ENCODE measurements around the gene ASB2. TPM values are rescaled to one million over a fixed set of nuclear protein-coding genes. Genes with fewer than 3 reads are reported as not detected.
A peak's percentile ranks its signal among the peaks of the same experiment; 100 is the strongest.

ASB2 gene
- total RNA-seq, 2 experiments from 2014 or later: 116 to 177 TPM

- CTCF ChIA-PET: interaction anchor here (0.6 to 2.0 kb wide), 4 partner anchors 10 to 342 kb away, joined by 3 to 12 read pairs (median 4); no protein-coding TSS in a partner anchor
- Mint-ChIP-seq H3K36me3 (no peaks in the 10 kb centered on the region), H3K9me3 (ENCODE audit: low read depth) (no peaks in the 10 kb centered on the region), H3K27ac (no peak overlapping the region), H3K4me3 (no peak overlapping the region), H3K4me1 (no peaks in the 10 kb centered on the region), H3K27me3 (peaks cover 4% of the 10 kb centered on the region)
- ATAC-seq (no peak), DNase-seq (no peak)
Measured at GRCh38 chr14:93923626-93924025, 52.7 kb downstream of the ASB2 start.

- Mint-ChIP-seq H3K27ac (no peak overlapping the region), H3K4me1 (no peaks in the 10 kb centered on the region), H3K4me3 (no peak overlapping the region), H3K36me3 (no peaks in the 10 kb centered on the region), H3K27me3 (peaks cover 4% of the 10 kb centered on the region), H3K9me3 (ENCODE audit: low read depth) (no peaks in the 10 kb centered on the region)
- ATAC-seq (no peak), DNase-seq (no peak)
- CTCF ChIA-PET: no interaction called here
Measured at GRCh38 chr14:93921001-93921806, 55.2 kb downstream of the ASB2 start.

- H3K27me3 Mint-ChIP-seq: peaks cover 4% of the 10 kb centered on the region
- CTCF ChIA-PET: interaction anchor here (0.6 to 4.5 kb wide), 2 partner anchors 23 to 556 kb away, joined by 4 to 20 read pairs; no protein-coding TSS in a partner anchor
- no peak overlapping the region for H3K27ac Mint-ChIP-seq
- ATAC-seq: no peak
- no peak for DNase-seq
- peaks cover 15% of the 10 kb centered on the region for H3K4me1 Mint-ChIP-seq
- peaks cover 6% of the 10 kb centered on the region for H3K36me3 Mint-ChIP-seq
- peaks cover 5% of the 10 kb centered on the region for H3K9me3 Mint-ChIP-seq (ENCODE audit: low read depth)
- no peak overlapping the region for H3K4me3 Mint-ChIP-seq
Measured at GRCh38 chr14:93917141-93917540, 59.2 kb downstream of the ASB2 start.

DNA sequence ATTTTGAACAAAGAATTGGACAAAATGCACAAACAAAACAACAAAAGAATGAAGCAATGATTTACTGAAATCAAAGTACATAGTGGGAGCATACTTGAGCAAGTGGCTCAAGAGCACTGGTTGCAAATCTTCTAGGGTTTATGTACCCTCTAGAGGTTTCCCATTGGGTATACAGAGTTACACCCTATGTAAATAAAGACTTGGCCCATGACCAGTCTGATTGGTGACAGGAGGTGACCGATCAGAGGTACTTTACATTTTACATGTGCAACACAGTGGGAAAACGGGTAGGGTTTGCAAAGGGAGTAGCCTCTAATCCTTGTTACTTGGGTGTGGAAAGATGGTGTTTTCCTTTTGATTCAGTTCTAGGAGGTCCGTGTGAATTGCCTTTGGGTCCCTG, 59.9 kb downstream of the ASB2 start:
- Mint-ChIP-seq H3K36me3 (peaks cover 6% of the 10 kb centered on the region), H3K9me3 (ENCODE audit: low read depth) (peaks cover 5% of the 10 kb centered on the region), H3K27me3 (peaks cover 4% of the 10 kb centered on the region), H3K4me3 (no peak overlapping the region), H3K4me1 (peaks cover 15% of the 10 kb centered on the region), H3K27ac (no peak overlapping the region)
- ATAC-seq (no peak), DNase-seq (no peak)
- CTCF ChIA-PET: interaction anchor here (0.6 to 4.5 kb wide), 2 partner anchors 23 to 555 kb away, joined by 4 to 20 read pairs; no protein-coding TSS in a partner anchor

GRCh38 chr14:93915800-93916199, 60.6 kb downstream of the ASB2 start:
- peaks cover 5% of the 10 kb centered on the region for H3K9me3 Mint-ChIP-seq (ENCODE audit: low read depth)
- no peak for DNase-seq
- H3K27ac Mint-ChIP-seq: no peak overlapping the region
- no peak for ATAC-seq
- CTCF ChIA-PET: interaction anchor here (1.3 kb wide), 1 partner anchor 24 kb away, joined by 5 read pairs; no protein-coding TSS in a partner anchor
- peaks cover 6% of the 10 kb centered on the region for H3K36me3 Mint-ChIP-seq
- peaks cover 4% of the 10 kb centered on the region for H3K27me3 Mint-ChIP-seq
- peaks cover 15% of the 10 kb centered on the region for H3K4me1 Mint-ChIP-seq
- no peak overlapping the region for H3K4me3 Mint-ChIP-seq

DNA sequence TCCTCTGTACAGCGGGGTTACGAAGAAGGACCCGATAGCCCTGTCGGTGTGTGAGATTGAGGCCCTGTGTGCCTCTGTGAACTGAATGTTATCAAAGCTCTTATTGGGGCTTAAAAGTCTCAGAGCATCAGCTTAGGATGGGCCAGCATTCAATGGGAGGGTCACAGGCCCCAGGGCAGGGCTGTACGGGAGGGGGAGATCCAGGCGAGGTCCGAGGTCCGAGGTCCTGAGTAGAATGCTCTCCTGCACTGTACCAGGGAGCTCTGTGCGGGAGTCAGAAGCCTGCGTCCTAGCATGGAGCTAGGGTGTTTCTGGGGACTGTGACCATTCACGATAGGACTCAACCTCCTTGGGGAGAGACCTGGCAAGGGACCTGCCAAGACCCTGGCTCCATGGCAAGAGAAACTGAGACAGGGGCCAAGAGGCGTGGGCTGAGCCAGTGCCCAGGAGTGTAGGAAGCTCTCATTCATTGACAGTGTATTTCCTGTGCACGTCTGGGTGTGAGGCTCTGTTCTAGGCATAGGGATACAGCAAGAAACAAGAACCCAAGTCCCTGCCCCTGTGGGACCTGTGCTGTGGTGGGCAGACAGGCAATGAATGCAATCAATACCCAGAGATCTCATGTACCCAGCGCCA, 61.2 kb downstream of the ASB2 start:
- Mint-ChIP-seq H3K4me3 (no peak overlapping the region), H3K27ac (no peak overlapping the region), H3K9me3 (ENCODE audit: low read depth) (peaks cover 5% of the 10 kb centered on the region), H3K27me3 (peaks cover 3% of the 10 kb centered on the region), H3K4me1 (peaks cover 15% of the 10 kb centered on the region), H3K36me3 (peaks cover 6% of the 10 kb centered on the region)
- CTCF ChIA-PET: interaction anchor here (1.3 kb wide), 1 partner anchor 24 kb away, joined by 5 read pairs; no protein-coding TSS in a partner anchor
- no peak for ATAC-seq
- DNase-seq: no peak

GRCh38 chr14:93914278-93914677, 62.1 kb downstream of the ASB2 start:
- no peak overlapping the region for H3K4me3 Mint-ChIP-seq
- H3K4me1 Mint-ChIP-seq: peaks cover 15% of the 10 kb centered on the region
- peak overlapping the region; percentile 54 for H3K27ac Mint-ChIP-seq
- H3K36me3 Mint-ChIP-seq: peaks cover 6% of the 10 kb centered on the region
- ATAC-seq (peak; percentile 90), DNase-seq (peak; percentile 78)
- H3K27me3 Mint-ChIP-seq: no peaks in the 10 kb centered on the region
- peaks cover 5% of the 10 kb centered on the region for H3K9me3 Mint-ChIP-seq (ENCODE audit: low read depth)
- CTCF ChIA-PET: interaction anchor here (1.3 to 1.4 kb wide), 2 partner anchors 10 to 25 kb away, joined by 4 to 5 read pairs; no protein-coding TSS in a partner anchor

DNA sequence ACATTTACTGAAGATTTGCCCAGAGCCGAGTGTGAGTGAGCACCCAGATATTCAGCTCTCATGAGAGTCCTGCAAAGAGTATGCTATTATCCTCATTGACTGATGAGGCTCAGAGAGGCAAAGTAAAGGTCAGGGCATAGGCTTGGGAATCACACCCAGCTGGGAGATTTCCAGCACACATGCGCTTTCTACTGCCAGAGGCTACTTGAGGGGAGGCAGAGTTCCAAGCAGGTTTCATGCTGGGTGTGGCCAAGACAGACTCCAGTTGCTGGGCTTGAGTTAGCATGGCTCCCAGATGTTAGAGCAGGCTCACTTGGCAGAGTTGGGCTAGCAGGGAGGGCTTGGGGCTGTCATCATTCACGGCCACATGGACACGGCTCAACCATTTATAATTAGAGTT, 63.6 kb downstream of the ASB2 start:
- ATAC-seq: no peak
- CTCF ChIA-PET: interaction anchor here (1.5 to 2.1 kb wide), 2 partner anchors 27 to 258 kb away, joined by 3 to 5 read pairs; no protein-coding TSS in a partner anchor
- Mint-ChIP-seq H3K36me3 (peaks cover 6% of the 10 kb centered on the region), H3K4me3 (no peak overlapping the region), H3K27ac (no peak overlapping the region), H3K9me3 (ENCODE audit: low read depth) (peaks cover 5% of the 10 kb centered on the region), H3K27me3 (no peaks in the 10 kb centered on the region), H3K4me1 (peaks cover 15% of the 10 kb centered on the region)
- no peak for DNase-seq

GRCh38 chr14:93911975-93912615, 64.3 kb downstream of the ASB2 start:
- peaks cover 5% of the 10 kb centered on the region for H3K9me3 Mint-ChIP-seq (ENCODE audit: low read depth)

GRCh38 chr14:93909429-93910128, 66.8 kb downstream of the ASB2 start:
- CTCF ChIA-PET: interaction anchor here (1.1 to 4.7 kb wide), 3 partner anchors 30 to 254 kb away, joined by 3 to 25 read pairs (median 9); no protein-coding TSS in a partner anchor
- no peak overlapping the region for H3K4me3 Mint-ChIP-seq
- peaks cover 7% of the 10 kb centered on the region for H3K27me3 Mint-ChIP-seq
- H3K9me3 Mint-ChIP-seq (ENCODE audit: low read depth): peaks cover 5% of the 10 kb centered on the region
- H3K36me3 Mint-ChIP-seq: peaks cover 6% of the 10 kb centered on the region
- no peak overlapping the region for H3K27ac Mint-ChIP-seq
- no peak for DNase-seq
- ATAC-seq: no peak
- H3K4me1 Mint-ChIP-seq: peaks cover 15% of the 10 kb centered on the region

More at GRCh38 chr14:93911975-93912615, 64.3 kb downstream of the ASB2 start:
- Mint-ChIP-seq H3K36me3 (peaks cover 6% of the 10 kb centered on the region), H3K4me1 (peaks cover 15% of the 10 kb centered on the region), H3K27me3 (no peaks in the 10 kb centered on the region), H3K27ac (no peak overlapping the region), H3K4me3 (no peak overlapping the region)
- DNase-seq (no peak), ATAC-seq (no peak)
- CTCF ChIA-PET: interaction anchor here (2.1 kb wide), 1 partner anchor 28 kb away, joined by 5 read pairs; no protein-coding TSS in a partner anchor

- ATAC-seq (peak; percentile 88), DNase-seq (peak; percentile 83)
- CTCF ChIA-PET: interaction anchor here (0.7 to 4.7 kb wide), 13 partner anchors 9 to 670 kb away, joined by 3 to 25 read pairs (median 3); no protein-coding TSS in a partner anchor
- no peak overlapping the region for H3K27ac Mint-ChIP-seq
- no peaks in the 10 kb centered on the region for H3K9me3 Mint-ChIP-seq (ENCODE audit: low read depth)
- H3K36me3 Mint-ChIP-seq: no peaks in the 10 kb centered on the region
- H3K4me1 Mint-ChIP-seq: no peaks in the 10 kb centered on the region
- peaks cover 13% of the 10 kb centered on the region for H3K27me3 Mint-ChIP-seq
- H3K4me3 Mint-ChIP-seq: no peak overlapping the region
Measured at GRCh38 chr14:93906341-93907329, 69.7 kb downstream of the ASB2 start.

GRCh38 chr14:93905623-93906022, 70.7 kb downstream of the ASB2 start:
- Mint-ChIP-seq H3K4me3 (no peak overlapping the region), H3K4me1 (no peaks in the 10 kb centered on the region), H3K9me3 (ENCODE audit: low read depth) (no peaks in the 10 kb centered on the region), H3K36me3 (no peaks in the 10 kb centered on the region), H3K27ac (no peak overlapping the region), H3K27me3 (peaks cover 13% of the 10 kb centered on the region)
- no peak for DNase-seq
- ATAC-seq: no peak
- CTCF ChIA-PET: interaction anchor here (0.7 to 4.7 kb wide), 3 partner anchors 17 to 257 kb away, joined by 3 to 25 read pairs (median 6); no protein-coding TSS in a partner anchor

Data from activated CD8-positive, alpha-beta memory T cell treated with anti-CD3 and anti-CD28 coated beads, Interleukin-2, amount 10 ng/mL, durations not matched to agents 7 days and 5 days (primary cell).